Mesenteric fat pad (tissue), 1 donor: Measurements from ENCODE around the gene FIBP. TPM values are rescaled to one million over a fixed set of nuclear protein-coding genes. Genes with fewer than 3 reads are reported as not detected.

Experiments
- DNase-seq: peaks from one replicate; pipeline ENCODE4 v3.0.0-alpha.2; 2020; ENCODE audit warnings: low spot score
- long read RNA-seq: library from polyadenylated mRNA; unstranded; transcript quantifications from one replicate; pipeline ENCODE4 v2.0.0, GENCODE V29; 2020
- total RNA-seq: library from RNA; stranded (reverse); fragmentation: NEBNext Ultra II Directional; extraction: Animal tissue kit (Norgen Biotek cat#: 25700); gene quantifications from one replicate; pipeline ENCODE4 v1.2.1, GENCODE V29; 2021
- donor health status: DM: yes; HTN: yes; CAD: no.

FIBP gene
- 46.5 TPM for total RNA-seq
- long read RNA-seq, transcript FIBP-202 (10 exons, 1,248 nt): major isoform, 159 of 198 reads
- long read RNA-seq, transcript FIBP-201 (10 exons, 1,261 nt): minor isoform, 18 of 198 reads
- long read RNA-seq, partial matches to known transcripts: 1 of 198 reads
- long read RNA-seq, other reads (novel, unspliced or antisense): 18 of 198 reads

DNA sequence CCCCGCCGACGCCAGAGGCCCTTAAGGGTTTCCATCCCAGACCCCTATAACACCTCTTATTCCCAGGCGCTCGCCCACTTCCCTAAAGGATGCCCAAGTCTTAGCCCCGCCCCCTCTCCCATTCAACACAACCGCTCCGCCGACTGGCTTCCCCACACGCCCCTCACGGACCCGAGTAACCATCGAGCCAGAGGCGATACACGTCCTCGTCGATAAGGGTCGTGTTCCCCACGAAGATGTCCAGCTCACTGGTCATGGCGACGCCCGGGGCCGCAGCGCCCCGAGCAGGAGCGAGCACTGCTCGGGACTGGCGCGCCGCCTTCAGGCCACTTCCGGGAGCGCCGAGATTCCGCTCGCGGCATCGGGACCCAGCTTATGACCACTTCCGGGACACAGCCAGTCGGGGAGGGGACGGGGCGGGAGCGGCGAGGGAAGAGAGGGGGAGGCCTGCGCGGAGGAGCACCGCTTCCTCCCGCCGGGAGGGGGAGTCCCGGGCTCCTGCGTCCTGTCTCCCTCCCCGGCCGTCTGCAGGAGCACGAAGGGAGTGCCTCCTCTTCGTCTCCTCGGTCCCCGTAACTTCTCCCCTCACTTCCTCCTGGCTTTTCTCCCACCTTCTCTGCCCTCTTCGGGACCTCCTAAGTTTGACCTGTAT lies at the start of gene FIBP:
TSS of gene FIBP (minus strand) at position 309 of the 652 bp plus-strand sequence. CDS start at position 256, 53 bp downstream.
- DNase-seq: peak; percentile 99

DNA sequence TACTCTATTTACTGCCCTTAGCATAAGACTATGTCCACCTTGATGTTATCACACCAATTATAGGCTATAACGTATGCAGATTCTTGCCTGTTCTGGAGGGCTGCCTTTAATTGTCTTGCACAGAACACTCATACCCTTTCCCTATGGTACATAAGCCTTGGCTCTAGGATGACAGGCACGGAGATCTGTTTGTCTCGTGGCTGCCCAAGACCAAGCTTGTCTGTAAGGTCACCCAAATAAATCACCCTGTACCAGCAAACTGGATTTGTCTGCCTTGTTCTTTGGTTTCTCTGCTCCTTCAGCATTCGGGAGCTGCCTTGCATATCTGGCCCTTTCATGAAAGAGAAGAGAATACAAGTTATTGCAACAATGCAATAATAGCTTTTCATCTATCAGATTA lies 49.5 kb upstream of the FIBP start:
- no peak for DNase-seq

DNA sequence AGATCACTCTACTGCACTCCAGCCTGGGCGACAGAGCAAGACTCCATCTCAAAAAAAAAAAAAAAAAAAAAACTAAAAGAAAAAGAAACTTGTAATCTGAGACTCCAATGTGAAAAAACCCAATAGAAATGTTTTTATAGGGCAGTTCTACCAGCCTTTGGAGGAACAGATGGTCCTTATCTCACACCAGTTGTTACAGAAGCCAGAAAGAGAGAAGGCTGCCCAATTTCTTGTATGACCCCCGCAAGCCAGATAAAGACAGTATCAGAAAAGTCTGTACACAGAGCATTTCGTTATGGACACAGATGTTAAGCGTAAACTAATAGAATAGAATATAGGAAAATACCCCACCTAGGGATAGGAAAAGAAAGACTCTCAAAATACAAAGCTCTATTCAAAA lies 45.7 kb upstream of the FIBP start:
- no peak for DNase-seq

DNA sequence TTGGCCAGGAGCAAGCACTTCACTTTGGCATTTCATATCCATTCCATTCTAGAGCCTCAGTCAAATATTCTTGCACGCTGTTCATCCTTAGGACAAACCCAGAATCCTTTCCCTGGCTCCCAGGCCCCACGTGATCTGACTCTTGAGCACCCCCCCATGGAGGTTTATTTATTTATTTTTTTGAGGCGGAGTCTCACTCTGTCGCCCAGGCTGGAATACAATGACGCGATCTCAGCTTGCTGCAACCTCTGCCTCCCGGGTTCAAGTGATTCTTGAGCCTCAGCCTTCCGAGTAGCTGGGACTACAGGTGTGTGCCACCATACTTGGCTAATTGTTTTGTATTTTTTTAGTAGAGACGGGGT lies 44.3 kb upstream of the FIBP start:
- no peak for DNase-seq

DNA sequence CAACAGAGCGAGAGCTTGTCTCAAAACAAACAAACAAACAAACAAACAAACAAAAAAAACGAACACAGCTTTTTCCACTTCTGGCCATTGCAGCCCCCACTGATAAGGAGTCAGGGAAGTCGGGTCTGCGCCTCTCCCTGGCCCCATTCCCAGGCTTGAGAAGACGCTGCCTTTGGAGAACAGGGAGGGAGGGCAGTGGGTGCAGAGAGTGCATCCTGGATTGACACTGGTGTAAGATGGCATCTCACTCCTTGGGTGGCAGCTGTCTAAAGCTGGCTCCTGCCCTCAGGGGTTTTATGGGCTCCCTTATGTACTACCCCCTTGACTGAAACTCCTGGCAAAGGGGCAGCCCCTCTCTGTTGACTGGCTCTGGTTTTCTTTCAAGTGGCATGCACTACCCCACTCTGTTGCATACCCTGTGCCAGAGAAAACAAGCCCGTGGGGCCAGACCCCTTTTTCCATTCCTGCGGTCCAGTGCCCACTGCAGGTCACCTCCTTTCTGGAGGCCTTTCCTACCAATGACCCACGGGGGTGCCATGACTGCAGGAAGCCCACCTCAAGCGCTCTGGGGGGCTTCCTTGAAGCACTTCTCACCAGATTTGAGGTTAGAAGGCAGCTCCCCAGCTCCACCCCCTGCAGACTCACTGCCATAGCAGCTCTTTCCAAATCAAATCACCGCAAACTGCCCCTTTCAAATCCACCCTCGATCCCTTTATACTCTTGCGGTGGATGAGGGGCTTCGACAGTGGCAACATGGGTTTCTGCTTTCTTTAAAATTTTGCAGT lies 43.7 kb upstream of the FIBP start:
- DNase-seq: no peak

DNA sequence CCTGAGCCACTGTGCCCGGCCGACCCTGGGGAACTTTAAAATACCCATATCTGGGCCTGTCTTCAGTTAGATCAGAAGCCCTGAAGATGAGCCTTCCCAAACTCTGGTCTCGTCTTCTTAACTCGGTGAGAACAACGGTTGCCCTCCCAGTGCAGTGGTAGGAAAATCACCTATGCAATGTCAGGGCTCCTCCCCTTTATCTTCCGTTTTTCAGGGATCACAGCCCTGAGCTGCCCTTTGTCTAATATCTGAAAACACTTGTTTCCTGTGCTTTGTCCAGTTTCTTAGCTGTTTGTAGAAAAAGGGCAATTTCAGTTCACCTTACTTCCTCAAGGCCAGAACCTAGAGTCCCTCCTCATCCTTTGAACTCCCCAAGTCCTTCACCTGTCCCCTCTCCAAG lies 40.4 kb upstream of the FIBP start:
- DNase-seq: no peak

DNA sequence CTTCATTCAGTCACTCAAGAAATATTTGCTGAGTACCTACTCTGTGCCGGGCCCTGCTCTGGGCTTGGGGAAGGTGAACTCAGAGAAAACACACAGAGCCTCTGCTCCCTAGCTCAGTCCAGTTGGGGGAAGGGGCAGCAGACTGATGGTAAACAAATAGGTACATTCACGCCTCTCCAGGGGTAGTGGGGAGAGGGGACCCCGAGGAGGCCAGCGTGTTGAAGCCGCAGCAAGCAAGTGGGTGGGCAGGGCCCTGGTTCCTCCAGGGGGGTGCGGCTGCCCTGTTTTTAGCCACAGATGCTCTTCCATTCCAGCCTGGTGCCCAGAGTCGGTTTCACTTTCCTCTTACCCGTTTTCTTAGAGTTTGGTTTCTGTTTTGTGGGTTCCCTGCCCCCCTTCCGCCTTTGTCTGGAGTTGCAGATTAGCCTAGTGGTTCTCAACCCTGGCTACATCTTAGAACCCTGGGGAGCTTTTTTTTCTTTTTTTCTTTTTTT lies 39.7 kb upstream of the FIBP start:
- DNase-seq: no peak

DNA sequence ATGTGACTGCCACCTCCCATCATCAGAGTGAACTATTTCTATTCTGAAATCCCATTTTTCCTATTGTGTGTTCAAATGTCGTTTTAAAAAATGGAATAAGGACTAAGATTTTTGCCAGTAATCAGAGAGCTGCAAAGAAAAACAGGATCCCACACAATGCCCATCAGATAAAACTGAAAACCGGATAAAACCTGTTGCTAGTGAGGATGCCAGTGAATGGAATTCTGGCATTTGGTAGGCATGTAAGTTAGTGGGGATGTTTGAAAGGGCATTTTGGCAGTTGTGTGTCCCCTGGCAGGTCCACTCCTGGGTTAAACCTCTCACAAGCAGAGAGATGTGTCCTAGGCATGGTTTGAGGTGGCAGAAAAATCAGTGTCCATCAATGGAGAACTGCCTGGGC lies 37.1 kb upstream of the FIBP start:
- no peak for DNase-seq

DNA sequence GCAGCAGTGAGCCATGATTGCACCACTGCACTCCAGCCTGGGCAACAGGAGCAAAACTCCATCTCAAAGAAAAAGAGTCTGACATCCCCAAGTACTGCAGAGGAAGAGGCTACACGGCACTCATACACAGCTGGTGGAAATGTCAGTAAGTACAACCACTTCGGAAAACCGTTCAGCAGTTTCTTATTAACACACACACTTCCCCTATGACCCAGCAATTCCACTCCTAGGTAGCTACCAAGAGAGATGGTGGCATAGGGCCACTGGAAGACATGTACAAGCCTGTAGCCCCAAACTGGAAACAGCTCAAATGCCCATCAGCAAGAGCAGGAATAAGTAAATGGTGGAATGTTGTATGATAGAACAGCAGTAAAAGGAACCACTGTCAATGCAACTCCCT lies 34.3 kb upstream of the FIBP start:
- no peak for DNase-seq

DNA sequence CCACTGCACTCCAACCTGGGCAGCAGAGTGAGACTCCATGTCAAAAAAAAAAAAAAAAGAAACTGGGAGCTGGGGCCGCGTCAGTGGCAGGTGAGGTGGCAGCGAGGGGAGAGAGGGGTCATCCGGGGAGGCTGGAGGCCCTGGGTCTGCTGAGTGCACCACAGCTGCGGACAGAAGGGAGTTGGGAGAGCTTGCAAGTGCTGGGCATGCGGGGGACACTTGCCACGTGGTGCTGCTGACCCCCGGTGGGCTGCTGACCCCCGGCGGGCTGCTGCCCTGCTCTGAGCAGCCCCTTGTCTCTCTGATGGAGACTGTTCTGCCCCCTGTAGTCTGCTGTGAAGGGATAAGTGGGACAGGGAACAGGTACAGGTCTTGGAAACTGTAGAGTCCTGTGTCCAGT lies 33.6 kb upstream of the FIBP start:
- no peak for DNase-seq

DNA sequence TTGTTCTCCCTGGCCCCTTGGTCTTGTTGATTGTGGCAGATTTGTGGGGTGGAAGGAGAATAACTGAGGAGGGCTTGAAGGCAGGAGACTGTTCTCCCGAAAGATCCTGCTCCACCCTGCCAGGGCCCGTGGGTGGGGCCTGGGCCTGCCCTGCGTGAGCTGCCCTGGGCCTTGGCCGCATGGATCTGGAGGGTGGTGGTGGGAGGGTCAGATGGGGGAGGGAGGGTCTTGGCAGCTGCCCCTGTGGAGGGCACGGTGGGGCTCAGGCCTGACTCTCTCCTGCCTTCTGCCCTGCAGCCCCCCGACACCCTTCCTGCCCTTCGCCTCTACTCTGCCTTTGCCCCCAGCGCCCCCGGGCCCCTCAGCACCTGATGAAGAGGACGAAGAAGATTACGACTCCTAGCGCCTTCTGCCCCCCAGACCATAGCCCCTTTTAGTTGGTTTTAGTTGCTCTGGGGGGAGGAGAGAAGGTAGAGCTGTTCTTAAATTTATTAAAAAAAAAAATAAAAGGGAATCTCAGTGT lies 32.8 kb upstream of the FIBP start:
- DNase-seq: no peak

DNA sequence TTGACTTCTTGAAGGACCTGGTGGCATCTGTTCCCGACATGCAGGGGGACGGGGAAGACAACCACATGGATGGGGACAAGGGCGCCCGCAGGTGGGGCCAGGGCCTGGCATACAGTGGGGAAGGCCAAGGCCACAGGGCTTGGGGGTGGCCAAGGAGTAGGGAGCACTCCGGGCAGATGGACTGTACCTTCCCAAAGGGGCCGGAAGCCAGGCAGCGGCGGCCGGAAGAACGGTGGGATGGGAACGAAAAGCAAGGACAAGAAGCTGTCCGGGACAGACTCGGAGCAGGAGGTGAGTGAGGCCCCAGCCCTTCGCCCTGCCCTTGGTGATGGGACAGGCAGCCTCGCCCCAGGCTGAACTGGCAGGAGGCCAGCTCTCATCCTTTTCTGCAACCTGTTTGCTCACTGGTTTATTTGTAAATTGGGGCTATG lies 32.1 kb upstream of the FIBP start:
- DNase-seq: no peak

DNA sequence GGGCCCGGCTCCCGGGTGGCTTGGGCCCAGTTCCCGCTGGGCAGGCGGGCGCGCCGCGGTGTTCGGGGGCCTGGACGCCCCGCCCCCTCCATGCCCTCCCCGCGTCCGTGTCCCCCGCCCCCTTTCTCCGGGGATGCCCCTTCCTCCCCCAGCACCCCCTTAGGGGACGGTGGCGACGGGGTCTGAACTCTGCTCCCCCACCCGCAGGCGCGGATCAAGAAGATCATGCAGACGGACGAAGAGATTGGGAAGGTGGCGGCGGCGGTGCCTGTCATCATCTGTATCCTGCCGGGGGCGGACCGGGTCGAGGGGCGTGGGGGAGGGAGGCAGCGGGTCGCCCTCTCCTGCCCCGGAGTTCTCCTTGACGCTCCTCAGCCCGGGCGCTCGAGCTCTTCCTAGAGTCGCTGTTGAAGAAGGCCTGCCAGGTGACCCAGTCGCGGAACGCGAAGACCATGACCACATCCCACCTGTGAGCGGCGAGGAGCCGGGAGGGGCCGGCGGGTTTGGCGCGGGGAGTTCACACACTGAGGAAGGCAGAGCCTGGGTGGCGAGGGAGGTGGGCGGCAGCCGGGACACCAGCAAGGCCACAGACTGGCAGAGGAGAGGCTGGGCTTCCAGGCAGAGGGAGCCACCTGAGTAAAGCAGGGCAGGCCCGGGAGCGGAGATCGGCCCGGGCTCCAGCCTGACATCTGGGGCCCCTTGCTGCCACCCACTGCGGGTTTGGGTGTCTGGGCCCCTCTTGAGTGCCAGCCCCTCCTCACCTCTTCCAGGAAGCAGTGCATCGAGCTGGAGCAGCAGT lies 31.5 kb upstream of the FIBP start:
- DNase-seq: no peak

DNA sequence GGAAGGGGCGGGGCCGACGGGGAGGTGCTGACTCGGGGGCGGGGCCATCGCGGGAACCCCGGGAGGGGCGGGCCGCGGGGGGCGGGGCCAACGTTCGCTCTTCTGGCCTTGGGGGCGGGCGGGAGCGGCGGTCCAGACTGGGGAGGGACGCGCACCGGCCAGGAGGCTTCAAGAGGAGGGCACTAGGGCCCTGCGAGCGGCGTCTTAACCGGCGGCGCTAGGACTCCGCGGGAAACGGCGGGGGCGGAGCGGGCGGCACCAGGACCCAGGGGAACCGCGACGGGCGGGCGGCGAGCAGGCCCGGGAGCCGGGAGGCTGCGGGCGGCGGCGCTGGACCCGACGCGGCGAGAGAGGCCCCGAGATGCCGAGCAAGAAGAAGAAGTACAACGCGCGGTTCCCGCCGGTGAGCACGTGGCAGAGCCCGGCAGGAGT lies 30.9 kb upstream of the FIBP start, which contains the start of gene DRAP1:
TSS of gene DRAP1 (plus strand) at position 286 of the 432 bp plus-strand sequence. CDS start at position 362, 76 bp downstream.
- DNase-seq: peak; percentile 100

DNA sequence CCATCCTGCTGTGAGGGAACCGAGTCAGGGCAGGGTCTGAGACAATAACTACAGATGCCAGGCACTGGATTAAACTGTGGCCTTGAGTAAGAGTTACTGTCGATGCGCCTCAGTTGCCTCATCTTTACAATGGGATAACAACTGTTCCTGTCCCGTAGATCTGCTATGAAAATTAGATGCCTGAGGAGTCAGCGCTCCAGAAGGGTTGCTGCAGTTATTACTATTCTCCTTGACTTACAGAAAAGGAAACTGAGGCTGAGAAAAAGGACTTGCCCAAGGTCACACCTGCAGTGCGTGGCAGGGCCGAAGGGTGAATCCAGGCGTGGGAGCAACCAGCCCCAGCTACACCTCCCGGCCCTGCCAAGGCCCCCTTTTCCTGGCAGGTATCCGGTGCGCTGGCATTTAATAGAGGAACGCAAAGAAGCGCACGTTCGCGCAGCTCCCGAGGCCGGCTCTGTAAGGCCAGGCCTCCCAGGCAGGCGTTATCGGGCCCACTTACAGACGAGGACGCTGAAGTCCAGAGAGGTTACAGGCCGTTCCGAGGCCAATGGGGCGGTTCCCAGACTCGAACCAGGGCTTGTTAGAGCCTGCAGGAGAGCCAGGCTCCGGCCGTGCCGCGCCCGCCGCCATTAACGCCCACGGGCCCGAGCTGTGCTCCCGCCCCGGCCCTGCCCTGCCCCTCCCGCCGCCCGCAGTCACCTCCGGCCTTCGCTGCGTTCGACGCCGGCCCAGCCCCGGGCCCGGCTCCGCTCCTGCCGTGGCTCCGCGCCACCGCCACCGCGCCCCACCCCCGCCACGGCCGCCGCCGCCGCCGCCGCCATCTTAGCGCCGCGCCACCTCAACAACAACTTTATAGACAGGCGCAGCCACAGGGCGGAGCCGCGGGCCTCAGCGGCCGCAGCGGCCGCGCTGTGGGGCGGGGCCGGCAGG lies 30.2 kb upstream of the FIBP start, which contains the start of gene C11orf68:
TSS of gene C11orf68 (minus strand) at position 852 of the 930 bp plus-strand sequence. CDS start at position 821, 31 bp downstream.
- DNase-seq: no peak

DNA sequence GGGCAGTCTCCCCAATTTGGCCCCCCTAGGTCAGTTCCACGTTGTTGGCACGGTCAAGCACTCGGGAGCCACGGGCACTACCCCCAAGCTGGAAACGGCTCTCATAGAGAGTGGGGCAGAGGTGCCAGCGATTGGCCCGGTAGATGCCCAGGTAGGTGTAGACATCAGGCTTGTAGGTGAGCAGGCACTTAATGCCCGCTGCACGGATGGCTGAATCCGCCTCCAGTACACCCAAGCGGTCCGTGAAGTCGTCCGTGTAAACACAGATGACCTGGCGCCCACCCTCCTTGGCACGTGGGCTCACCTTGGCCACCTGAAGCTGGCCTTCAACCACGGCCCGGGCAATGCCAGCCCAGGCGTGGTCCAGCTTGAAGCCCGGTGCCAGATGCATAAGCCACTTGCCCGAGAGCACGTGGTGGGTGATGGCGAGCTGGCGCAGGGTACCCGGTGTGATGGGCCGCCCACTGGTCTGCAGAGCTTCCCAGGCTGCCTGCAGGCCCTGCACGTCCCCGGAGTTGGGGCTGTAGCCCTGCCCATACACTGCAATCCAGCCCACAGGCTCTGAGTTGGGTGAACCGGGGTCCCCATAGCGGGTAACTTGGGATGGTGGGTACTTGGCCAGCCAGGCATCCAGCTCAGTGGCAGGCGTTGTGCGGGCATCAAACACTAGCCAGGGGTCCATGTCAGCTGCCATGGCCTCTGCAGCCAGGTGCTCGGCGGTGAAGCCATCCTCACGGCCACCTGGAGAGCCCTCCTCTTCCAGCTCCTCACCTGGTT lies 29.4 kb upstream of the FIBP start:
- DNase-seq: no peak

DNA sequence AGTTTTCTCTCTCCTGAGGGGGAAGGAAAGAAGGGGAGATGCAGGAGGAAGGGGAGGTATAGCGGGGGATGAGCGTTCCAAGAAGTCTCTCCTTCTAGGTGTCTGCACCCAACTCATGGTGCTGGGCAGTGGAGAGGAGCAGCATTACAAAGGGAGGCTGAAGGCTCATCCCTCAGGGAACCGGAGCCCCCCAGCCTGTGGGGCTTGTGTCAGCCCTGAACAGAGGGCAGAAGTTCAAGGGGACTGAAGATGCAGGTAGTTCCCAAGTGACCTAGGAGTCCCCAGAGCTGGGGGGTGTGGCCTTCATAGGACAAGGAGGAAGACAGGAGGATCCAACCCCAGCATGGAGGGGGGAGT lies 28.8 kb upstream of the FIBP start:
- no peak for DNase-seq

DNA sequence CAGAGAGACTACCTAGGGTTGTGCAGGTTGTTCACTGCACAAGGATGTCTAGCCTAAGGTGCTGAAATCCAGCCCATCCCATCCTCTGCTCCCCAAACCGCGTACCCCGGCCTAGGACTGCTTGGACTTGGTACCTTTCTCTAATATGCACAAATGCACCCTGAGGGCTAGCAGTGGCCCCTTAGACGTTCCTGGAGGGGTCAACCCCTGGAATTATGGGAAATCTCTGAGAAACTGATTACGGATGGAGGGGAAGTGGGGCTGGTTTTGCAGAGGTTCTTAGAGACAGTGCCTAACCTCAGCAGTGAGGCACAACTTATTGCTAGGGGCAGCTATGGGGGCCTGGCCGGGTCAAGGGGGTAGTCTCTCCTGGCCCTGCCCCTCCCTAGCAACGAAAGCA lies 28.1 kb upstream of the FIBP start:
- no peak for DNase-seq

DNA sequence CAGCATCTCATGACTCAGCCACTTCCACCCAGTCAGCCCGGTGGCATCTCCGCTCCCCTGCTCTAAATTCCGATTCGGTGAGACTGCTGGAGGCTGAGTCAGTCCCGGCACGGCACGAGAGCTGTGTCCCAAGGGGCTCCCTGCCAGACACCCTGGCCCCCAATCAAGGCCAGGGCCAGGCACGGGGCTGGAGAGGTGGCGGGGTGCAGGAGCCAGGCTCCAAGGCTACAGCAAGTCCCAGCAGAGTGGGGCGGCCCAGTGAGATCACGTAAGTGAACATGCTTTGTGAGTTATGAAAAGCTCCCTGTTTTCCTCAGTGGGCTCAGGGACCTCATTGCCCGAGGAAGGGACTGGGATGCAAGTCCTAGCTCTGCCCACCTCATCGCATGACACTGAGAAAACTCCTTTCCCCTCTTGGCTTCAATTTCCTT lies 27.6 kb upstream of the FIBP start:
- DNase-seq: peak; percentile 94
